ENCODE results near the gene GFY.
"Not testable (repeated sequence)": the region's sequence is repeated elsewhere in the genome, so short reads cannot be mapped to it uniquely, and the experiment has no call there.

Gene GFY

GRCh38 chr19:49443366-49444099, 18.3 kb downstream of the GFY start:
- peak overlapping the region; percentile 78 for H3K4me3 Mint-ChIP-seq

GRCh38 chr19:49444100-49444700, 19.0 kb downstream of the GFY start:
- H3K27me3 Mint-ChIP-seq = peaks cover 26% of the 10 kb centered on the region
- peaks cover 44% of the 10 kb centered on the region for H3K4me1 Mint-ChIP-seq
- H3K4me3 Mint-ChIP-seq = peak overlapping the region; percentile 78
- H3K36me3 Mint-ChIP-seq, H3K27ac Mint-ChIP-seq, H3K9me3 Mint-ChIP-seq: not testable (repeated sequence)

More at GRCh38 chr19:49443366-49444099, 18.3 kb downstream of the GFY start:
- H3K27me3 Mint-ChIP-seq = peaks cover 31% of the 10 kb centered on the region
- peak overlapping the region; percentile 68 for H3K27ac Mint-ChIP-seq
- peaks cover 39% of the 10 kb centered on the region for H3K4me1 Mint-ChIP-seq
- H3K36me3 Mint-ChIP-seq = peaks cover 1% of the 10 kb centered on the region
- H3K9me3 Mint-ChIP-seq = no peaks in the 10 kb centered on the region

GRCh38 chr19:49445997-49446396, 20.8 kb downstream of the GFY start:
- no peak overlapping the region for H3K27ac Mint-ChIP-seq
- H3K4me1 Mint-ChIP-seq = peaks cover 54% of the 10 kb centered on the region
- H3K36me3 Mint-ChIP-seq = peaks cover 4% of the 10 kb centered on the region
- H3K4me3 Mint-ChIP-seq = no peak overlapping the region
- peaks cover 10% of the 10 kb centered on the region for H3K27me3 Mint-ChIP-seq
- no peaks in the 10 kb centered on the region for H3K9me3 Mint-ChIP-seq

- H3K9me3 Mint-ChIP-seq = no peaks in the 10 kb centered on the region
- peaks cover 54% of the 10 kb centered on the region for H3K4me1 Mint-ChIP-seq
- peaks cover 4% of the 10 kb centered on the region for H3K36me3 Mint-ChIP-seq
- no peaks in the 10 kb centered on the region for H3K27me3 Mint-ChIP-seq
- H3K27ac Mint-ChIP-seq = no peak overlapping the region
- H3K4me3 Mint-ChIP-seq = no peak overlapping the region
These were observed 22.6 kb downstream of the GFY start for GRCh38 chr19:49447485-49448431.

GRCh38 chr19:49448432-49448786, 23.2 kb downstream of the GFY start:
- Mint-ChIP-seq H3K9me3 (no peaks in the 10 kb centered on the region), H3K4me3 (no peak overlapping the region), H3K4me1 (peaks cover 58% of the 10 kb centered on the region), H3K36me3 (peaks cover 4% of the 10 kb centered on the region), H3K27me3 (no peaks in the 10 kb centered on the region), H3K27ac (no peak overlapping the region)

GRCh38 chr19:49450405-49450804, 25.2 kb downstream of the GFY start:
- Mint-ChIP-seq H3K36me3 (peaks cover 4% of the 10 kb centered on the region), H3K4me1 (peaks cover 52% of the 10 kb centered on the region), H3K27ac (peak overlapping the region; percentile 86), H3K9me3 (no peaks in the 10 kb centered on the region), H3K27me3 (no peaks in the 10 kb centered on the region), H3K4me3 (peak overlapping the region; percentile 94)

GRCh38 chr19:49451430-49452181, 26.4 kb downstream of the GFY start, which contains the start of gene PIH1D1:
Gene PIH1D1 (minus strand): TSS chr19:49451814. CDS start chr19:49451574, 240 bp downstream.
- Mint-ChIP-seq H3K27me3 (no peaks in the 10 kb centered on the region), H3K27ac (peak within 1 kb of the TSS; percentile 100), H3K4me3 (peak within 1 kb of the TSS; percentile 94), H3K36me3 (peaks cover 4% of the 10 kb centered on the region), H3K4me1 (peaks cover 52% of the 10 kb centered on the region), H3K9me3 (no peaks in the 10 kb centered on the region)

GRCh38 chr19:49453013-49453756, 28.0 kb downstream of the GFY start, which contains the start of gene ALDH16A1:
Gene ALDH16A1 (plus strand): TSS chr19:49453225. CDS start chr19:49453332, 107 bp downstream.
- H3K4me1 Mint-ChIP-seq = peaks cover 54% of the 10 kb centered on the region
- no peaks in the 10 kb centered on the region for H3K27me3 Mint-ChIP-seq
- peaks cover 7% of the 10 kb centered on the region for H3K36me3 Mint-ChIP-seq
- H3K4me3 Mint-ChIP-seq = peak within 1 kb of the TSS; percentile 94
- H3K9me3 Mint-ChIP-seq = no peaks in the 10 kb centered on the region
- H3K27ac Mint-ChIP-seq = peak within 1 kb of the TSS; percentile 100

GRCh38 chr19:49453757-49454240, 28.6 kb downstream of the GFY start:
- Mint-ChIP-seq H3K9me3 (no peaks in the 10 kb centered on the region), H3K27ac (peak overlapping the region; percentile 100), H3K4me1 (peaks cover 48% of the 10 kb centered on the region), H3K27me3 (no peaks in the 10 kb centered on the region), H3K36me3 (peaks cover 4% of the 10 kb centered on the region), H3K4me3 (peak overlapping the region; percentile 94)

- Mint-ChIP-seq H3K9me3 (no peaks in the 10 kb centered on the region), H3K36me3 (peaks cover 2% of the 10 kb centered on the region), H3K27me3 (no peaks in the 10 kb centered on the region), H3K27ac (no peak overlapping the region), H3K4me3 (peak overlapping the region; percentile 8), H3K4me1 (peaks cover 30% of the 10 kb centered on the region)
These were observed 30.6 kb downstream of the GFY start for GRCh38 chr19:49455773-49456172.

- H3K4me1 Mint-ChIP-seq = peaks cover 27% of the 10 kb centered on the region
- peaks cover 2% of the 10 kb centered on the region for H3K36me3 Mint-ChIP-seq
- no peaks in the 10 kb centered on the region for H3K27me3 Mint-ChIP-seq
- H3K9me3 Mint-ChIP-seq = no peaks in the 10 kb centered on the region
- H3K4me3 Mint-ChIP-seq = no peak overlapping the region
- no peak overlapping the region for H3K27ac Mint-ChIP-seq
These were observed 31.1 kb downstream of the GFY start for GRCh38 chr19:49456326-49456725.

- H3K9me3 Mint-ChIP-seq = no peaks in the 10 kb centered on the region
- no peaks in the 10 kb centered on the region for H3K27me3 Mint-ChIP-seq
- no peak overlapping the region for H3K4me3 Mint-ChIP-seq
- peaks cover 2% of the 10 kb centered on the region for H3K36me3 Mint-ChIP-seq
- peaks cover 11% of the 10 kb centered on the region for H3K4me1 Mint-ChIP-seq
- H3K27ac Mint-ChIP-seq = no peak overlapping the region
These were observed 33.3 kb downstream of the GFY start for GRCh38 chr19:49458567-49458903.

GRCh38 chr19:49459388-49459787, 34.2 kb downstream of the GFY start:
- H3K27me3 Mint-ChIP-seq = no peaks in the 10 kb centered on the region
- H3K27ac Mint-ChIP-seq = no peak overlapping the region
- no peak overlapping the region for H3K4me3 Mint-ChIP-seq
- H3K4me1 Mint-ChIP-seq = peaks cover 7% of the 10 kb centered on the region
- H3K36me3 Mint-ChIP-seq = peaks cover 4% of the 10 kb centered on the region
- H3K9me3 Mint-ChIP-seq = no peaks in the 10 kb centered on the region

- not testable (repeated sequence) for H3K4me1 Mint-ChIP-seq, H3K27ac Mint-ChIP-seq, H3K9me3 Mint-ChIP-seq, H3K27me3 Mint-ChIP-seq, H3K36me3 Mint-ChIP-seq, H3K4me3 Mint-ChIP-seq
These were observed 35.9 kb downstream of the GFY start for GRCh38 chr19:49461130-49461529.
